ENCODE data around the gene SARM1.

Gene SARM1

DNA sequence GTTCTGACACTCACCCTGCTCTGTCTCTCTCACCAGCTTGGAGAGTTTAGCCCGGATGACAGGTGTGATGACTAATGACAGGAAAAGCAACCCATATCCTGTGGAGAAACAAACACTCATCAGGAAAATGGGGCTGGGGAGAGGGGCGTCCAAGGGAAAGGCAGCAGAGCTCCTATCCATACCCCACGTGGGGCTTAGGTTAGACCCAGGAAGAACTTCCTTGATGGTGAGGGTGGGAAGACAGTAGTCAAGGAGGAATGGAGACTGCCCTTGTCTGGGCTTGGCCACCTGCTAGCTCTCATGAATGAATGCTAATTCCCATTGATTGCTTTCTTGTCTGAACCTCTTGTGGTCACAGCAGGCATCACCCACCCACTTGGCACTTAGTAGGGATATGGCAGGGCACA lies 30.7 kb downstream of the SARM1 start:
- TF ChIP-seq, protein P1, sequence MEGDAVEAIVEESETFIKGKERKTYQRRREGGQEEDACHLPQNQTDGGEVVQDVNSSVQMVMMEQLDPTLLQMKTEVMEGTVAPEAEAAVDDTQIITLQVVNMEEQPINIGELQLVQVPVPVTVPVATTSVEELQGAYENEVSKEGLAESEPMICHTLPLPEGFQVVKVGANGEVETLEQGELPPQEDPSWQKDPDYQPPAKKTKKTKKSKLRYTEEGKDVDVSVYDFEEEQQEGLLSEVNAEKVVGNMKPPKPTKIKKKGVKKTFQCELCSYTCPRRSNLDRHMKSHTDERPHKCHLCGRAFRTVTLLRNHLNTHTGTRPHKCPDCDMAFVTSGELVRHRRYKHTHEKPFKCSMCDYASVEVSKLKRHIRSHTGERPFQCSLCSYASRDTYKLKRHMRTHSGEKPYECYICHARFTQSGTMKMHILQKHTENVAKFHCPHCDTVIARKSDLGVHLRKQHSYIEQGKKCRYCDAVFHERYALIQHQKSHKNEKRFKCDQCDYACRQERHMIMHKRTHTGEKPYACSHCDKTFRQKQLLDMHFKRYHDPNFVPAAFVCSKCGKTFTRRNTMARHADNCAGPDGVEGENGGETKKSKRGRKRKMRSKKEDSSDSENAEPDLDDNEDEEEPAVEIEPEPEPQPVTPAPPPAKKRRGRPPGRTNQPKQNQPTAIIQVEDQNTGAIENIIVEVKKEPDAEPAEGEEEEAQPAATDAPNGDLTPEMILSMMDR (IDR thresholded peaks at IDR 0.05; ENCODE audit: extremely low read depth, insufficient read depth, missing control alignments), result no peak
- no peak for DNase-seq (ENCODE audit: low spot score)
- in situ Hi-C loops (cut with MboI; ENCODE audit: low pct_unique_long_range_greater_than_20kb, low sequenced_read_pairs, unreplicated experiment), result no loop called here

DNA sequence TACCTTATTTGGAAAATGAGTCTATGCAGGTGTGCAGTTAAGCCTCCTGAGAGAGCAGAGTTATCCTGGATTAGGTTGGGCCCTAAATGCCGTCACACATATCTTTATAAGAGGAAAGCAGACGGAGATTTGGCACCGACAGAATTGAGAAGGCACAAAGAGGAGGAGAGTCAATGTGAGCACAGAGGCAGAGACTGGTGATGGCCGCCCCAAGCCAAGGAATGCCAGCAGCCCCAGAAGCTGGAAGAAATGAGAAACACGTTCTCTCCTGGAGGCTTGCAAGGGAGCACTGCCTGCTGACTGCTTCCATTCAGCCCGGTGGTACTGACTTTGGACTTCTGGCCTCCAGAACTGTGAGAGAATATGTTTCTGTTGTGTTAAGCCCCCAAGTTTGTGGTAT lies 31.4 kb downstream of the SARM1 start:
- DNase-seq (ENCODE audit: low spot score), result no peak
- TF ChIP-seq, protein P1 (IDR thresholded peaks at IDR 0.05; ENCODE audit: extremely low read depth, insufficient read depth, missing control alignments), result no peak
- in situ Hi-C loops (cut with MboI; ENCODE audit: low pct_unique_long_range_greater_than_20kb, low sequenced_read_pairs, unreplicated experiment), result no loop called here

- in situ Hi-C loops (cut with MboI; ENCODE audit: low pct_unique_long_range_greater_than_20kb, low sequenced_read_pairs, unreplicated experiment), result no loop called here
- no peak for DNase-seq (ENCODE audit: low spot score)
- TF ChIP-seq, protein P1 (IDR thresholded peaks at IDR 0.05; ENCODE audit: extremely low read depth, insufficient read depth, missing control alignments), result no peak
Observed at GRCh38 chr17:28404007-28404406, 32.5 kb downstream of the SARM1 start.

DNA sequence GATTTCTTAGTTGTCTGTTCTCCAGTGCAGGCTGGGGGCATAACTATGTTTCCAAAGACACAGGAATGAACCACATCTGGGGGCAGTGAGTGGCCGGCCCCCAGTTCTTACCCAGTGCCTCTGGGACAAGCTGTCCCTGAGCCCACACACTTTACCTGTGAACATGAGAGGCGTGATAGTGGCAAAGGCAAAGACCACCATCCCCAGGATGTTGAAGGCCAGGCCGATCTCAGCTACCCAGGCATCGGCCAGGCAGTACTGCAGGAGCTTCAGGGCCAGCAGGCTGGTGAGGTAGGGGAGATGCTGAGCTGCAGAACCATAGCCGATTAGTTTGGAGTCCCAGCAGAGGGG lies 32.9 kb downstream of the SARM1 start:
- TF ChIP-seq, protein P1 (IDR thresholded peaks at IDR 0.05; ENCODE audit: extremely low read depth, insufficient read depth, missing control alignments), result no peak
- no peak for DNase-seq (ENCODE audit: low spot score)
- in situ Hi-C loops (cut with MboI; ENCODE audit: low pct_unique_long_range_greater_than_20kb, low sequenced_read_pairs, unreplicated experiment), result no loop called here

GRCh38 chr17:28404812-28405570 lies 33.5 kb downstream of the SARM1 start:
- in situ Hi-C loops (cut with MboI; ENCODE audit: low pct_unique_long_range_greater_than_20kb, low sequenced_read_pairs, unreplicated experiment), result no loop called here
- TF ChIP-seq, protein P1 (IDR thresholded peaks at IDR 0.05; ENCODE audit: extremely low read depth, insufficient read depth, missing control alignments), result no peak
- no peak for DNase-seq (ENCODE audit: low spot score)

GRCh38 chr17:28405632-28406472 lies 34.4 kb downstream of the SARM1 start, which contains the start of gene SLC46A1:
TSS of gene SLC46A1 (minus strand) at chr17:28406212. CDS start at chr17:28406114, 98 bp downstream.
- in situ Hi-C loops (cut with MboI; ENCODE audit: low pct_unique_long_range_greater_than_20kb, low sequenced_read_pairs, unreplicated experiment), result no loop called here

More at GRCh38 chr17:28405632-28406472, 34.4 kb downstream of the SARM1 start, which contains the start of gene SLC46A1:
- peak; percentile 90 for DNase-seq (ENCODE audit: low spot score)
- TF ChIP-seq, protein P1 (IDR thresholded peaks at IDR 0.05; ENCODE audit: extremely low read depth, insufficient read depth, missing control alignments), result no peak

All from GM13977 (cell line).